HepG2 (cell line): Measurements from ENCODE around the gene OSR1. TPM values are rescaled to one million over a fixed set of nuclear protein-coding genes. Genes with fewer than 3 reads are reported as not detected.

ENCODE experiments used
- ADNP ChIP-seq: sonication (generic); formaldehyde crosslinking; IDR thresholded peaks from 2 replicates; pipeline ENCODE4 v1.4.0; 2020; ENCODE audit warnings: missing genetic modification reagents
- ATF4 ChIP-seq, 2 experiments: fragments of 450-650 bp in 1 of 2; sonication (generic) in 1 of 2; formaldehyde crosslinking; IDR thresholded peaks; 2 replicates each; pipeline versions ENCODE4 v1.5.0 to v1.8.0; 2020 to 2022; ENCODE audit warnings: mild to moderate bottlenecking in 1 of 2, missing genetic modification reagents in 1 of 2
- E2F1 ChIP-seq: sonication (generic); formaldehyde crosslinking; IDR thresholded peaks from 2 replicates; pipeline ENCODE4 v1.5.0; 2020; ENCODE audit warnings: missing genetic modification reagents
- KLF11 ChIP-seq: IDR thresholded peaks from 2 replicates; pipeline ENCODE4 v1.6.1; 2016; ENCODE audit warnings: missing compliant biosample characterization
- PAF1 ChIP-seq: IDR thresholded peaks from 2 replicates; pipeline ENCODE4 v1.6.1; 2016; ENCODE audit warnings: missing genetic modification reagents, missing compliant biosample characterization
- PRDM15 ChIP-seq: sonication (generic); formaldehyde crosslinking; IDR thresholded peaks from 2 replicates; pipeline ENCODE4 v1.4.0; 2020; ENCODE audit warnings: missing genetic modification reagents
- ZBTB20 ChIP-seq: sonication (generic); formaldehyde crosslinking; IDR thresholded peaks from 2 replicates; pipeline ENCODE4 v1.8.1; 2023; ENCODE audit warnings: missing genetic modification reagents, low read depth, mild to moderate bottlenecking, borderline replicate concordance
- ZNF329 ChIP-seq: sonication (generic); formaldehyde crosslinking; IDR thresholded peaks from 2 replicates; pipeline ENCODE4 v1.9.0; 2021; ENCODE audit warnings: low read depth, mild to moderate bottlenecking, missing genetic modification reagents
- polyA plus RNA-seq, 8 experiments: library from polyadenylated mRNA; depleted of rRNA in 3 of 8; stranded (reverse) in 7 of 8; unstranded in 1 of 8; fragments of >200 nt; fragmentation: Illumina TruSeq in 4 of 8; extraction: Trizol in 4 of 8; gene quantifications; 2 replicates each; pipeline versions ENCODE4 v1.2.1 to v1.2.3, GENCODE V29; 2011 to 2016; ENCODE audit warnings: low read depth in 4 of 8, missing spikeins in 1 of 8, mixed read lengths in 1 of 8; ENCODE audit not compliant: insufficient read depth in 1 of 8
- total RNA-seq, 5 experiments: library from RNA; depleted of rRNA; stranded (reverse); fragments of >200 nt; fragmentation: Illumina TruSeq; extraction: Trizol; gene quantifications; 2 replicates each; pipeline ENCODE4 v1.2.3, GENCODE V29; 2016; ENCODE audit warnings: low read depth in 1 of 5
- TF ChIP-seq, protein P1 (sequence below): sonication (generic); formaldehyde crosslinking; conservative IDR thresholded peaks from 2 replicates; pipeline ENCODE4 v1.4.0; 2020; ENCODE audit warnings: missing genetic modification reagents
- TF ChIP-seq, protein P2 (sequence below): IDR thresholded peaks from 2 replicates; pipeline ENCODE4 v1.6.1; 2016; ENCODE audit warnings: low read depth, control low read depth
- TF ChIP-seq, protein P3 (sequence below): sonication (generic); formaldehyde crosslinking; IDR thresholded peaks from 2 replicates; pipeline ENCODE4 v1.4.0; 2020; ENCODE audit warnings: missing genetic modification reagents
- TF ChIP-seq, protein P4 (sequence below): sonication (generic); formaldehyde crosslinking; conservative IDR thresholded peaks from 2 replicates; pipeline ENCODE4 v1.4.0; 2020; ENCODE audit warnings: missing genetic modification reagents

OSR1 gene
- total and polyA plus RNA-seq, 2 of the 13 experiments (the other 11 are each of a cell fraction or from before 2014, with no cell fraction given) = 0.63 to 1.1 TPM

- TF ChIP-seq, protein P1, sequence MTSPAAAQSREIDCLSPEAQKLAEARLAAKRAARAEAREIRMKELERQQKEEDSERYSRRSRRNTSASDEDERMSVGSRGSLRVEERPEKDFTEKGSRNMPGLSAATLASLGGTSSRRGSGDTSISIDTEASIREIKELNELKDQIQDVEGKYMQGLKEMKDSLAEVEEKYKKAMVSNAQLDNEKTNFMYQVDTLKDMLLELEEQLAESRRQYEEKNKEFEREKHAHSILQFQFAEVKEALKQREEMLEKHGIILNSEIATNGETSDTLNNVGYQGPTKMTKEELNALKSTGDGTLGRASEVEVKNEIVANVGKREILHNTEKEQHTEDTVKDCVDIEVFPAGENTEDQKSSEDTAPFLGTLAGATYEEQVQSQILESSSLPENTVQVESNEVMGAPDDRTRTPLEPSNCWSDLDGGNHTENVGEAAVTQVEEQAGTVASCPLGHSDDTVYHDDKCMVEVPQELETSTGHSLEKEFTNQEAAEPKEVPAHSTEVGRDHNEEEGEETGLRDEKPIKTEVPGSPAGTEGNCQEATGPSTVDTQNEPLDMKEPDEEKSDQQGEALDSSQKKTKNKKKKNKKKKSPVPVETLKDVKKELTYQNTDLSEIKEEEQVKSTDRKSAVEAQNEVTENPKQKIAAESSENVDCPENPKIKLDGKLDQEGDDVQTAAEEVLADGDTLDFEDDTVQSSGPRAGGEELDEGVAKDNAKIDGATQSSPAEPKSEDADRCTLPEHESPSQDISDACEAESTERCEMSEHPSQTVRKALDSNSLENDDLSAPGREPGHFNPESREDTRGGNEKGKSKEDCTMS (CRISPR knock-in tag) = peak; percentile 76
- no peak for TF ChIP-seq PAF1 (CRISPR knock-in tag)
- TF ChIP-seq PRDM15 (CRISPR knock-in tag) = no peak; the same call in 1 of the 2 replicates
- peak in 1 of 2 experiments; percentile 30; a peak in 1 of 4 replicates for TF ChIP-seq ATF4 (CRISPR knock-in tag; IDR thresholded peaks at IDR 0.05)
- TF ChIP-seq ZNF329 (CRISPR knock-in tag) = peak; percentile 61; the same call in 1 of the 2 replicates
- TF ChIP-seq KLF11 (CRISPR knock-in tag) = peak; percentile 93
- peak; percentile 79; the same call in 1 of the 2 replicates for TF ChIP-seq ZBTB20 (CRISPR knock-in tag)
- TF ChIP-seq E2F1 (CRISPR knock-in tag) = peak; percentile 78
- TF ChIP-seq, protein P2, sequence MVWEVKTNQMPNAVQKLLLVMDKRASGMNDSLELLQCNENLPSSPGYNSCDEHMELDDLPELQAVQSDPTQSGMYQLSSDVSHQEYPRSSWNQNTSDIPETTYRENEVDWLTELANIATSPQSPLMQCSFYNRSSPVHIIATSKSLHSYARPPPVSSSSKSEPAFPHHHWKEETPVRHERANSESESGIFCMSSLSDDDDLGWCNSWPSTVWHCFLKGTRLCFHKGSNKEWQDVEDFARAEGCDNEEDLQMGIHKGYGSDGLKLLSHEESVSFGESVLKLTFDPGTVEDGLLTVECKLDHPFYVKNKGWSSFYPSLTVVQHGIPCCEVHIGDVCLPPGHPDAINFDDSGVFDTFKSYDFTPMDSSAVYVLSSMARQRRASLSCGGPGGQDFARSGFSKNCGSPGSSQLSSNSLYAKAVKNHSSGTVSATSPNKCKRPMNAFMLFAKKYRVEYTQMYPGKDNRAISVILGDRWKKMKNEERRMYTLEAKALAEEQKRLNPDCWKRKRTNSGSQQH = no peak; the same call in 1 of the 2 replicates
- no peak for TF ChIP-seq ADNP (CRISPR knock-in tag)
- TF ChIP-seq, protein P3, sequence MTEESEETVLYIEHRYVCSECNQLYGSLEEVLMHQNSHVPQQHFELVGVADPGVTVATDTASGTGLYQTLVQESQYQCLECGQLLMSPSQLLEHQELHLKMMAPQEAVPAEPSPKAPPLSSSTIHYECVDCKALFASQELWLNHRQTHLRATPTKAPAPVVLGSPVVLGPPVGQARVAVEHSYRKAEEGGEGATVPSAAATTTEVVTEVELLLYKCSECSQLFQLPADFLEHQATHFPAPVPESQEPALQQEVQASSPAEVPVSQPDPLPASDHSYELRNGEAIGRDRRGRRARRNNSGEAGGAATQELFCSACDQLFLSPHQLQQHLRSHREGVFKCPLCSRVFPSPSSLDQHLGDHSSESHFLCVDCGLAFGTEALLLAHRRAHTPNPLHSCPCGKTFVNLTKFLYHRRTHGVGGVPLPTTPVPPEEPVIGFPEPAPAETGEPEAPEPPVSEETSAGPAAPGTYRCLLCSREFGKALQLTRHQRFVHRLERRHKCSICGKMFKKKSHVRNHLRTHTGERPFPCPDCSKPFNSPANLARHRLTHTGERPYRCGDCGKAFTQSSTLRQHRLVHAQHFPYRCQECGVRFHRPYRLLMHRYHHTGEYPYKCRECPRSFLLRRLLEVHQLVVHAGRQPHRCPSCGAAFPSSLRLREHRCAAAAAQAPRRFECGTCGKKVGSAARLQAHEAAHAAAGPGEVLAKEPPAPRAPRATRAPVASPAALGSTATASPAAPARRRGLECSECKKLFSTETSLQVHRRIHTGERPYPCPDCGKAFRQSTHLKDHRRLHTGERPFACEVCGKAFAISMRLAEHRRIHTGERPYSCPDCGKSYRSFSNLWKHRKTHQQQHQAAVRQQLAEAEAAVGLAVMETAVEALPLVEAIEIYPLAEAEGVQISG (CRISPR knock-in tag) = peak; percentile 36
- TF ChIP-seq, protein P4, sequence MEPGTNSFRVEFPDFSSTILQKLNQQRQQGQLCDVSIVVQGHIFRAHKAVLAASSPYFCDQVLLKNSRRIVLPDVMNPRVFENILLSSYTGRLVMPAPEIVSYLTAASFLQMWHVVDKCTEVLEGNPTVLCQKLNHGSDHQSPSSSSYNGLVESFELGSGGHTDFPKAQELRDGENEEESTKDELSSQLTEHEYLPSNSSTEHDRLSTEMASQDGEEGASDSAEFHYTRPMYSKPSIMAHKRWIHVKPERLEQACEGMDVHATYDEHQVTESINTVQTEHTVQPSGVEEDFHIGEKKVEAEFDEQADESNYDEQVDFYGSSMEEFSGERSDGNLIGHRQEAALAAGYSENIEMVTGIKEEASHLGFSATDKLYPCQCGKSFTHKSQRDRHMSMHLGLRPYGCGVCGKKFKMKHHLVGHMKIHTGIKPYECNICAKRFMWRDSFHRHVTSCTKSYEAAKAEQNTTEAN (CRISPR knock-in tag) = peak; percentile 64; the same call in 1 of the 2 replicates
Measured at GRCh38 chr2:19347619-19348562, 10.5 kb downstream of the OSR1 start (continued).
